ENCODE results near the gene SPRR5.
A peak's percentile ranks its signal among the peaks of the same experiment; 100 is the strongest.

The SPRR5 gene

GRCh38 chr1:152946651-152947256 lies at the start of gene SPRR5:
TSS of gene SPRR5 (plus strand) at chr1:152947206. CDS start at chr1:152948555, 1,349 bp downstream.
- no peak for DNase-seq

- DNase-seq, result no peak
These were observed 48.0 kb upstream of the SPRR5 start for GRCh38 chr1:152899027-152899426.

GRCh38 chr1:152899883-152900282 lies 47.1 kb upstream of the SPRR5 start:
- no peak for DNase-seq

GRCh38 chr1:152901631-152902030 lies 45.4 kb upstream of the SPRR5 start:
- no peak for DNase-seq

GRCh38 chr1:152902636-152903035 lies 44.4 kb upstream of the SPRR5 start:
- no peak for DNase-seq

GRCh38 chr1:152904688-152905440 lies 42.1 kb upstream of the SPRR5 start:
- no peak for DNase-seq

- peak; percentile 97 for DNase-seq
These were observed 40.9 kb upstream of the SPRR5 start for GRCh38 chr1:152906023-152906565.

- peak; percentile 49 for DNase-seq
These were observed 39.1 kb upstream of the SPRR5 start, which contains the start of gene IVL for GRCh38 chr1:152907686-152908601. TSS of gene IVL (plus strand) at chr1:152908546. CDS start at chr1:152909798, 1,252 bp downstream.

GRCh38 chr1:152909206-152909605 lies 37.8 kb upstream of the SPRR5 start:
- DNase-seq, result no peak

- DNase-seq, result no peak
These were observed 34.5 kb upstream of the SPRR5 start for GRCh38 chr1:152912471-152912870.

GRCh38 chr1:152912900-152913299 lies 34.1 kb upstream of the SPRR5 start:
- no peak for DNase-seq

GRCh38 chr1:152917794-152918193 lies 29.2 kb upstream of the SPRR5 start:
- DNase-seq, result peak; percentile 33

GRCh38 chr1:152919071-152919470 lies 27.9 kb upstream of the SPRR5 start:
- no peak for DNase-seq

- no peak for DNase-seq
These were observed 22.8 kb upstream of the SPRR5 start for GRCh38 chr1:152924191-152924590.

GRCh38 chr1:152926091-152926490 lies 20.9 kb upstream of the SPRR5 start:
- peak; percentile 57 for DNase-seq

- DNase-seq, result no peak
These were observed 18.3 kb upstream of the SPRR5 start for GRCh38 chr1:152928671-152929070.

- DNase-seq, result no peak
These were observed 14.7 kb upstream of the SPRR5 start for GRCh38 chr1:152932170-152932811.

GRCh38 chr1:152933196-152933595 lies 13.8 kb upstream of the SPRR5 start:
- DNase-seq, result no peak

- DNase-seq, result no peak
These were observed 6.4 kb upstream of the SPRR5 start for GRCh38 chr1:152940614-152941013.

- DNase-seq, result no peak
These were observed 5.8 kb upstream of the SPRR5 start for GRCh38 chr1:152941037-152941711.

GRCh38 chr1:152942161-152942560 lies 4.8 kb upstream of the SPRR5 start:
- DNase-seq, result no peak

- no peak for DNase-seq
These were observed 758 bp upstream of the SPRR5 start for GRCh38 chr1:152946248-152946647.
